ENCODE measurements around the gene DTX1.

- TF ChIP-seq, protein P1, sequence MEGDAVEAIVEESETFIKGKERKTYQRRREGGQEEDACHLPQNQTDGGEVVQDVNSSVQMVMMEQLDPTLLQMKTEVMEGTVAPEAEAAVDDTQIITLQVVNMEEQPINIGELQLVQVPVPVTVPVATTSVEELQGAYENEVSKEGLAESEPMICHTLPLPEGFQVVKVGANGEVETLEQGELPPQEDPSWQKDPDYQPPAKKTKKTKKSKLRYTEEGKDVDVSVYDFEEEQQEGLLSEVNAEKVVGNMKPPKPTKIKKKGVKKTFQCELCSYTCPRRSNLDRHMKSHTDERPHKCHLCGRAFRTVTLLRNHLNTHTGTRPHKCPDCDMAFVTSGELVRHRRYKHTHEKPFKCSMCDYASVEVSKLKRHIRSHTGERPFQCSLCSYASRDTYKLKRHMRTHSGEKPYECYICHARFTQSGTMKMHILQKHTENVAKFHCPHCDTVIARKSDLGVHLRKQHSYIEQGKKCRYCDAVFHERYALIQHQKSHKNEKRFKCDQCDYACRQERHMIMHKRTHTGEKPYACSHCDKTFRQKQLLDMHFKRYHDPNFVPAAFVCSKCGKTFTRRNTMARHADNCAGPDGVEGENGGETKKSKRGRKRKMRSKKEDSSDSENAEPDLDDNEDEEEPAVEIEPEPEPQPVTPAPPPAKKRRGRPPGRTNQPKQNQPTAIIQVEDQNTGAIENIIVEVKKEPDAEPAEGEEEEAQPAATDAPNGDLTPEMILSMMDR (IDR thresholded peaks at IDR 0.05; ENCODE audit: low read depth, low read length, missing input control) = no peak
- TF ChIP-seq, protein P2, sequence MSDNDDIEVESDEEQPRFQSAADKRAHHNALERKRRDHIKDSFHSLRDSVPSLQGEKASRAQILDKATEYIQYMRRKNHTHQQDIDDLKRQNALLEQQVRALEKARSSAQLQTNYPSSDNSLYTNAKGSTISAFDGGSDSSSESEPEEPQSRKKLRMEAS (IDR thresholded peaks at IDR 0.05) = no peak
- no peak for TF ChIP-seq FOXA1 (IDR thresholded peaks at IDR 0.05)
- TF ChIP-seq, protein P3, sequence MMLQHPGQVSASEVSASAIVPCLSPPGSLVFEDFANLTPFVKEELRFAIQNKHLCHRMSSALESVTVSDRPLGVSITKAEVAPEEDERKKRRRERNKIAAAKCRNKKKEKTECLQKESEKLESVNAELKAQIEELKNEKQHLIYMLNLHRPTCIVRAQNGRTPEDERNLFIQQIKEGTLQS (IDR thresholded peaks at IDR 0.05) = no peak
- no peak for TF ChIP-seq JUND (IDR thresholded peaks at IDR 0.05)
- no peak for TF ChIP-seq RXRA (IDR thresholded peaks at IDR 0.05)
- TF ChIP-seq TAF1 (conservative IDR thresholded peaks at IDR 0.05) = no peak
- no peak for TF ChIP-seq GABPA (IDR thresholded peaks at IDR 0.05 in 1 of 2, conservative IDR thresholded peaks at IDR 0.05 in 1 of 2)
- TF ChIP-seq ZBTB33 (IDR thresholded peaks at IDR 0.05) = no peak
- TF ChIP-seq EGR1 (IDR thresholded peaks at IDR 0.05; ENCODE audit: low read depth in 2 of 2) = no peak
These were observed 21.3 kb downstream of the DTX1 start for GRCh38 chr12:113077859-113078255.

Measured in liver (tissue), 3 donors.